IPS-11a (cell line): ENCODE measurements around the gene SDF2.
A peak's percentile ranks its signal among the peaks of the same experiment; 100 is the strongest.
"Not testable (repeated sequence)": the region's sequence is repeated elsewhere in the genome, so short reads cannot be mapped to it uniquely, and the experiment has no call there.

ENCODE experiments used
- H3K4me3 ChIP-seq: one replicate; pipeline ENCODE4 v1.5.1; 2013; ENCODE audit warnings: low read depth, low read length, control low read depth

The SDF2 gene

DNA sequence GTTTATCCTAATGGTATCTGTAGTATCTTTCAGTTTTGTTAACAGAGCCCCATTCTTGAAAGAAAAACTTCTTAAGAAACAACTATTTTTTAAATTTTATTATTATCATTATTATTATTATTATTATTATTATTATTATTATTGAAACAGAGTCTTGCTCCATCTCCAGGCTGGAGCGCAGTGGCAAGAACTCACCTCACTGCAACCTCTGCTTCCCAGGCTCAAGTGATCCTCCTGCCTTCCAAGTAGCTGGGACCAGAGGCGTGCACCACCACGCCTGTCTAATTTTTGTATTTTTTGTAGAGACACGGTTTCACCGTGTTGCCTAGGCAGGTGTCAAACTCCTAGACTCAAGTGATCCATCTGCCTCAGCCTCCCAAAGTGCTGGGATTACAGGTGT, 23.7 kb upstream of the SDF2 start:
- H3K4me3 ChIP-seq = no peak overlapping the region

DNA sequence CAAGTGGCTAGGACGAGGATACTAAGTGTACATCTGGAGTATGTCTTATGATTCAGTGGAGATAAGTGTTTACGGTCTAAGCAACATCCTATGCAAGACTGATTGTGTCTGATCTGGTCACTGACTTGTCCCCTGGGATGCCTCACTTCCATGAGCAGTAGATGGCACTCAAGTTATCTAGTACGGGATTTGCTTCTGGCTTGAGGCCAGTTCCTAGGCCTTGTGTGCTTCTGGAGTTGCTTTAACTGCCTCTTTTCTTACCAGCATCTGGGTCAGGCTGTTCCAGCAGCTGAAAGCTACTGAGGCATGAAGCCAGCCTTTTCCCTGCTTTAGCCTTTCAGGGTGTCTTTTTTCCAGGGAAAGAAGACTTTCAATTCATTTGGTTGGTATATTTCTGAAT, 23.3 kb upstream of the SDF2 start:
- no peak overlapping the region for H3K4me3 ChIP-seq

DNA sequence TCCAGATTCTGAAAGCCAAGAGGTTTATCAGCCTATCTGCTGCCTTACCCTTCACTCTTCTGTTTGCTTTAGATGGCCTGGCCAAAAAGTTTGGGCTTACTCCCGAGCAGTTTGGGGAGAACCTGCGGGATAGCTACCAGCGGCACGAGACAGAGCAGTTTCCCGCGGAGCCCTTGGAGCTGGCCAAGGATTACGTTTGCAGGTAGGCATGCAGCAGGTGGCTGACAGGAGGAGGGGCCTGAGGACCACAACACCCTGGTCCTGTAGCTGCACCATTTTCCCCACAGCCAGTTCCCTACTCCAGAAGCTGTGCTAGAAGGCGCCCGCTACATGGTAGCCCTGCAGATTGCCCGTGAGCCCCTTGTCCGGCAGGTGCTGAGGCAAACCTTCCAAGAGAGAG, 20.9 kb upstream of the SDF2 start:
- H3K4me3 ChIP-seq = no peak overlapping the region

DNA sequence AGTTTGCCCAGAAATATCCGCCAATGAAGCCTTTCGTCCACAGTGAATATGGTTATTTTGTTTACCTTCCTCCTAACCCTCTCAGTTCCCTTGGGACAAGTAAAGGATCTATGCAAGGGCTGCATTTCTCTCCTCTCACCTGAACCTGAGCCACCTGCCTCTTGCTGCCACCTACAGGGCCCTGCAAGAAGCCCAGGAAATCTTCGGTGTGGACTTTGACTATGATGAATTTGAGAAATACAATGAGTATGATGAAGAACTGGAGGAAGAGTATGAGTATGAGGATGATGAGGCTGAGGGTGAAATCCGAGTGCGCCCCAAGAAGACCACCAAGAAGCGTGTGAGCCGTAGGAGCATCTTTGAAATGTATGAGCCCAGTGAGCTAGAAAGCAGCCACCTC, 14.3 kb upstream of the SDF2 start:
- H3K4me3 ChIP-seq = no peak overlapping the region

DNA sequence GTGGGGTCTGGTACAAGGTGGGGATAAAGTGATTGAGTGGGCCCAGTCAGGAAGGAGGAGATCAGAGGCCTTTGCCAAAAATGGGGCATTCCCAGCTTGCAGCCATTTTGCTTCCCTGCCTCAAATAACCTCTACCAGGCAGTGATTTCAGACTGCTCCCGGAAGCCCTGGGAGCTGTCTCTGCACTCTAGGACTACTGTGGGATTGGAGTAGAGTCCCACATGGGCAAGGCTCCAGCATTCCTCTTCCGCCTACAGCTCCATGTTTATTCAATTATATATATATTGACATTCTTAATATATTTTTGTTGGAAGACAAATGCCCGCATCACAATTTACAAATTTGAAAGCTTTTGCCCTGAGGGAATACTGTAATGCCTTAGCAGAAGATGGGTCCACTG, 13.8 kb upstream of the SDF2 start:
- H3K4me3 ChIP-seq = no peak overlapping the region

DNA sequence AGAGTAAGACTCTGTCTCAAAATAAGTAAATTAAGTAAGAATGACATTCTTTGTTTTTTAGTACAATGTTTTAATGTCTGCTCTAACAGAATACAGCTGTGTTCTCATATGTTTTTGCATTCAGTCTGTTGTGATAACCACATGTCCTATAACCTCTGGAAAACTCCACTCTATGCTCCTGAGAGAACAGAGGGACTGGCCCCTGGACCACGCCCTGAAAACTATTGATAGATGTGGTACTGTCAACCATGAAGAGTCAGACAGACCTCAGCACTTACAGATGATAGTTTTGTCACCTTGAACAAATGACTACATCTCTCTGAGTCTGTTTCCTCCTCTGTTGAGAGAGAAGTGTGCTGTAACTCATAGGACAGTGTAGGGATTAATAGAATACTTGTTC, 8.2 kb upstream of the SDF2 start:
- H3K4me3 ChIP-seq = no peak overlapping the region

DNA sequence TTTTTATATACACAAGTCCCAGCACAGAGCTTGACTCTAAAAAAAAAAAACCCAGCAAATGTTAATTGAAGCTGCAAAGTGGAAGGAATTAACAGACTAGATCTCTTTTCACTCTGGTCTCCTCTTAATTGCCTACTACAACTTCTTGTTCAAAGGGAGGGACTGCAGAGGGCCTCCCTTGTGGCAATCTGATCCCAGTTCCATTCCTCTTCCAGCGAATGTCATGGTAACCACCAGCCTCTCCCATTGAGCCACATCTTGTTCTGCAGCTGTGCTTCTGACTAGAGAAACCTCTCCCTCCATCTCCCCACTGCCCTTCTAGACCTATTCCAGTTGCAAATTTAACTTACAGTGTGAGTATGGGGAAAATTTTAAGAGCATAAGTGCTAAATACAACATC, 6.2 kb upstream of the SDF2 start:
- H3K4me3 ChIP-seq = no peak overlapping the region

DNA sequence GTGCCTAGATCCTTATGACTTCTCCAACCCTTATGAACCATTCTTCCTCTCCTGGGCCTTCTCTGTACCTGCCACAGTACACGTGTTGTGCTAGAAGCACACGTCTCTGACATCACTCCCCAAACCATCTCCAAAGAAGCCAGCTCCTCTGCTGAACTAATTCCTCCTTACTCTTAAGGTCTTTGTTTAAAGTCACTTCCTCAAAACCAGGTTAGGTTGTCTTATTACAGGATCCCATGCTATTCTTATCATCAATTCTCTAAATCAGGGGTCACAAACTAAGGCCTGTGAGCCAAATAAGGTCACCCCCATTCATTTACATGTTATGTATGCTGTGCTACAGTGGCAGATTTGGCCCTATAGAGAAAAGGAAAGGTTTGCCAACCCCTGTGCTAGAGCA, 4.3 kb upstream of the SDF2 start:
- no peak overlapping the region for H3K4me3 ChIP-seq

DNA sequence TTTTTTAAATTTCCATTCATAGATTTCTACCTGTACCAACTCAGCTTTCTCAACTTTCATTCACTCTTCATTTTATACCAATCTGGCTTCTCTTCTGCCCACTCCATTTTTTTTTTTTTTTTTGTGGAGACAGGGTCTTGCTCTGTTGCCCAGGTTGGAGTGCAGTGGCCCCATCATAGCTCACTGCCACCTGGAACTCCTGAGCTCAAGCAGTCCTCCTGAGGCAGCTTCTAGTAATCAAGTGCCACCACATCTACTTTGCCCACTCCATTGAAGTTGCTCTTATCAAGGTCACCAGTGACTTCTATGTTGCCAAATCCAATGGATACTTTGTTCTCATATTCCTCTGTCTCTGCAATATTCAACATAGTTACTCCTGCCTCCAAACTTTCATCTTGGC, 2.0 kb upstream of the SDF2 start:
- no peak overlapping the region for H3K4me3 ChIP-seq

DNA sequence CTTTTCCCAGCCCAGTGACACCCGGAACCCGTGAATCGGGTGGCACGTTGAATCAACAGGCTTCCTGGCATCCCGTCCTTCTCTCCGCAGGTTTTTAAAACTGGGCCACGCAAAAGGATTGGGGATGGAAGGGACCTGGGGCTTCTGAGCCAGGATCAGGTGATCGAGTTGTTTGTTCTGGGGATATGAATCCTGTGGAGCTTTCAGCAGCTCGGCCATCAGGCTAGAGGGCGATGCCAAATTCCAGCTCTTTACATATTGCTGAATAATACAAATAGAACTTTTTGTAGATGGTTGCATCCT, 772 bp upstream of the SDF2 start:
- H3K4me3 ChIP-seq = peak overlapping the region; percentile 97

DNA sequence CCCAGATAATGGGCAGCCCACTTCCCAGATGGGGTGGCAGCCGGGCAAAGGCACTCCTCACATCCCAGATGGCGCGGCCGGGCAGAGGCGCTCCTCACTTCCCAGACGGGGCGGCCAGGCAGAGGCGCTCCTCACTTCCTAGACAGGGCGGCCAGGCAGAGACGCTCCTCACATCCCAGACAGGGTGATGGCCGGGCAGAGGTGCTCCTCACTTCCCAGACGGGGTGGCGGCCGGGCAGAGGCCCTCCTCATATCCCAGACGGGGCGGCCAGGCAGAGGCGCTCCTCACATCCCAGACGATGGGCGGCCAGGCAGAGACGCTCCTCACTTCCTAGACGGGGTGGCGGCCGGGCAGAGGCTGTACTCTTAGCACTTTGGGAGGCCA, 2.2 kb downstream of the SDF2 start:
- not testable (repeated sequence) for H3K4me3 ChIP-seq

DNA sequence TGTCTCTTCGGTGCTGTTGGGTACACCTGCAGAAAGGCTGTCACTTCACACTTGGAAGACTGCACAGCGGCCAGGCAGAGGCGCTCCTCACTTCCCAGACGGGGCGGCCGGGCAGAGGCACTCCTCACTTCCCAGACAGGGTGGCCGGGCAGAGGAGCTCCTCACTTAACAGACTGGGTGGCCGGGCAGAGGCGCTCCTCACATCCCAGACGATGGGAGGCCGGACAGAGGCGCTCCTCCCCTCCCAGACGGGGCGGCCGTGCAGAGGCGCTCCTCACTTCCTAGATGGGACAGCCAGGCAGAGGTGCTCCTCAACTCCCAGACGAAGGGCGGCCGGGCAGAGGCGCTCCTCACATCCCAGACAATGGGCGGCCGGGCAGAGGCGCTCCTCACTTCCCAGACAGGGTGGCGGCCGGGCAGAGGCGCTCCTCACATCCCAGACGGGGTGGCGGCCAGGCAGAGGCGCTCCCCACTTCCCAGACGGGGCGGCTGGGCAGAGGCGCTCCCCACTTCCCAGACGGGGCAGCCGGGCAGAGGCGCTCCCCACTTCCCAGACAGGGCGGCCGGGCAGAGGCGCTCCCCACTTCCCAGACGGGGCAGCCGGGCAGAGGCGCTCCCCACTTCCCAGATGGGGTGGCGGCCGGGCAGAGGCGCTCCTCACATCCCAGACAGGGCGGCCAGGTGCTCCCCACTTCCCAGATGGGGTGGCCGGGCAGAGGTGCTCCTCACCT, 2.8 kb downstream of the SDF2 start:
- not testable (repeated sequence) for H3K4me3 ChIP-seq

DNA sequence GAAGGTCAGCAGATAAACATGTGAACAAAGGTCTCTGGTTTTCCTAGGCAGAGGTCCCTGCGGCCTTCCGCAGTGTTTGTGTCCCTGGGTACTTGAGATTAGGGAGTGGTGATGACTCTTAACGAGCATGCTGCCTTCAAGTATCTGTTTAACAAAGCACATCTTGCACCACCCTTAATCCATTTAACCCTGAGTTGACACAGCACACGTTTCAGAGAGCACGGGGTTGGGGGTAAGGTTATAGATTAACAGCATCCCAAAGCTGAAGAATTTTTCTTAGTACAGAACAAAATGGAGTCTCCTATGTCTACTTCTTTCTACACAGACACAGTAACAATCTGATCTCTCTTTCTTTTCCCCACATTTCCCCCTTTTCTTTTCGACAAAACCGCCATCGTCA, 3.4 kb downstream of the SDF2 start:
- not testable (repeated sequence) for H3K4me3 ChIP-seq

DNA sequence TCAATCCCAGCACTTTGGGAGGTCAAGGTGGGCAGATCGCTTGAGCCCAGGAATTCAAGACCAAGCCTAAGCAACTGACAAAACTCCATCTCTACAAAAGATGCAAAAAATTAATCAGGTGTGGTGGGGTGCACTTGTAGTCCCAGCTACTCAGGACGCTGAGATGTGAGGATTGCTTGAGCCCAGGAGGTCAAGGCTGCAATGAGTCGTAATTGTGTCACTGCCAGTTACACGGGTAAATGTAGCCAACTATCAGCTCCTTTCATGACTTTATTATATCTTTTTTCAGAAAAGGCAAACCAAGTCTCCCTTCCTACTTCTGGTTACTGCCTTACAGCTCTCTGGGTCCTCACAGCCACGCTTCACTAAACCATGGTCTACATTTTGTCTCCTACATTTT, 4.0 kb downstream of the SDF2 start:
- H3K4me3 ChIP-seq = no peak overlapping the region

DNA sequence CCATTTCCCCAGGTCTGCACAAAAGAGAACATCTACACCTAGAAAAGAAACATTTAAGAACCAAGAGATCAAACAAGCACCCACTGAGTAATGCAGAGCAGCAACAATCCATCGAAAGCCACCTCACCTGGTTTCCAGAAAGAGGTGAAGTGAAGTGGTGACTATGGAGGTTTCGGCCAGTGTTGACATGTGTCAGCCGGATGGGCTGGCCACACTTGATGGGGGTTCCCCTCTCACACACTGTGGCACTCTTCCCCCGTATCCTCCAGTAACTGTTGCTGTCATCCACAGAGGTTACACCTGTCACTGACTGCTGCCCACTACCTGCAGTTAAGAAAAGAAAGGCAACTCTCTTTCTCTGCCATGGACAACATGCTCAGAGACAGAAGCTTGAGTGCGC, 6.5 kb downstream of the SDF2 start:
- no peak overlapping the region for H3K4me3 ChIP-seq

DNA sequence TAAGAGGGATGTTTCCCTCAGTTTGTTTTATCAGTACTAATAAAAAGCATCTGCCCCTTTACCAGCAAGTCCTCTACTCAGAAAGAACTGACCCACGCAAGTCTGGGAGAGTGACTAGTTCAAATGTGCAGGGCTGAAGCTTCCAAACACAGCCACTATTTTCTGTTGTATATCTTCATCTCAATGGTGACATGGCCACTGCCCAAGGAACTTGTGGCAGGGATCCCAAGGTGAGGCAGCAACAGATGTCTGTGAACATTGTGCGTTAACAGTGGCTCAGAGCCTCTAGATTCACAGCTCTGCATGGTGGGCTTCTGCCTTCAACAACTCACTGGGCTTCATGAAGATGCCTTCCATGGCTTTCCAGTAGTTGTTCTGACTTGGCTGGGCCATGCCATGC, 13.0 kb downstream of the SDF2 start:
- H3K4me3 ChIP-seq = no peak overlapping the region

DNA sequence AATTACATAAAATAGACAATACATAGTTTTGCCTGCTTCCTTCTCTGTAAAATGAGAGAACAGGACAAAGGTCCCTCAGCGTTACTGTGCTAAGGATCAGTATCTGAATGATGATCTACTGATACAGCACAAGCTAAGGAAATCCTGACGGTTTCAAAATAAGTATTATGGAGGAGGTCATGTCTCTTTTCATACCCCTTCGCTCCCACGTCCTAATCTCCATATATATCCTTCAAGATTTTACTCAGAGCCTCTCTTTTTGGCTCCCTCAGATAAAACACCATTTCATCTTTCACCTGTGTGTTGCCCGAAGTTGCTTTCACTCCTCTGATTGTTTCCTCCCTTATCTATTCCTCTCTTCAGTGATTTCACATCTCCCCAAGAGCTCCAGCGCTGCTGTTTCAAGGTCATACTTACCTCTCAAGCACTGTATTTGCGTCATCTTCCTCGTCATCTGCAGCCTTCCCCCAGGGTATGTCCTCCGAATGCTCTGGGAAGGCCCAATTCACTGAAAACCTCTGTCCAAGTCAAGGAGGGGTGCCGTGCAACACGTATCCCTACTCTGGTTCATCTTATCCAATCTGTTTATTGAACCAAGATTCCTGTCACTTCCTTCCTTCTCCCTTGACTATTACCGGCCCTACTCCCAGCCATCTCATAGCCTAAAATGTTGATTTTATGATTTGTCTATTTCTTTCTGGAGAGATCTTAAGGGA, 15.5 kb downstream of the SDF2 start:
- no peak overlapping the region for H3K4me3 ChIP-seq

DNA sequence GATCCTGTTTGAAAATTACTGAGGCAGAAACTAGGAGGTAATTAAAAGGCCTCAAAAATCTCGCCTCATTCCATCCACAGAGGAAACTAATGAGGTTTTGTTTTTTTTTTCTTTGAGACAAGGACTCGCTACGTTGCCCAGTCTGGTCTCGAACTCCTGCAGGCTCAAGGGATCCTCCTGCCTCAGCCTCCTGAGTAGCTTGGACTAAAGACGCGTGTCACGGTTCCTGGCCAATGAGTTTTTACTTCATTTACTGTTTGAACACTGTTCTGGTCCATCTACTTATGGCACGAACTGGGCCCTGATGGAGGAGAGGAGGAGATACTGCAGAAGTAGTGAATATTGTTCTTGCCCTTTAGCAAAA, 16.1 kb downstream of the SDF2 start:
- peak overlapping the region; percentile 65 for H3K4me3 ChIP-seq

DNA sequence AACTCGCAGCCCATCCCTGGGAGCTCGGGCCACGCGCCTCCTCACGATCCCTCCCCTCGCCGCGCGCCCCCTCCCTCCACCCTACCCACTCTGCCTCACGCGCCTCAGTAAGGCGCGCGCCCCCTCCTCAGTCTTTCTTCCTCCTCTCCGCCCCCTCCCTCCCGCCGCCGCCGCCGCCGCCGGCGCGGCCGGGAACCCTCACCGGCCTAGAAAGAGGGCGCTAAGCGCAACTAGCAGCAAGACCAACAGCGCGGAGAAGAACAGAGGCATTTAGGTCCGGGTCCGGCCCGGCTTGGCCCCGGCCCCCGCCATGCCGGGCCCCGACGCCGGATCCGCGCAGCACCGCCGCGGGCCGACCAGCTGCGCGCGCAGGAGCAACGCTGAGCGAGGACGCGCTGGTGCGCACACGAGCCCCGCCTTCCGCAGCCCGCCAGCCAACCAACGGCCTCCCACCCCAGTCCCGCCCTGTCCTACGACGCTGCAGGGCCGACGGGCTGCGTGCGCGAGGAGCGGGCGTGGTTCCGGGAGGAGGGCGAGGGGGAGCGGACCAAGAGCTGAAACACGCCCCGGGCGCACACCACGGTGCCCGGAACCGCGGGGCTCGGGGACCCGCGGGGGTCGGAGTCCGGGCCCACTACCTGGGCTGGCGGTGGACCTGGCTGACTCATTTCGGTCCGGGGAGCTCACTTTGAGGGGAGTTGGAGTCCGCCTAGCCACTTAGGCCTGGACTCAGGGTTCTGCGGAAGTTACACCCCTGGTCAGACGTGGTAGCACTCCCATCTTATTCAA, 16.7 kb downstream of the SDF2 start, which contains the start of gene BLTP2:
Gene BLTP2 (minus strand): TSS at position 372 of the 789 bp plus-strand sequence. CDS start 102 bp downstream, at position 270.
- peak within 1 kb of the TSS; percentile 97 for H3K4me3 ChIP-seq

DNA sequence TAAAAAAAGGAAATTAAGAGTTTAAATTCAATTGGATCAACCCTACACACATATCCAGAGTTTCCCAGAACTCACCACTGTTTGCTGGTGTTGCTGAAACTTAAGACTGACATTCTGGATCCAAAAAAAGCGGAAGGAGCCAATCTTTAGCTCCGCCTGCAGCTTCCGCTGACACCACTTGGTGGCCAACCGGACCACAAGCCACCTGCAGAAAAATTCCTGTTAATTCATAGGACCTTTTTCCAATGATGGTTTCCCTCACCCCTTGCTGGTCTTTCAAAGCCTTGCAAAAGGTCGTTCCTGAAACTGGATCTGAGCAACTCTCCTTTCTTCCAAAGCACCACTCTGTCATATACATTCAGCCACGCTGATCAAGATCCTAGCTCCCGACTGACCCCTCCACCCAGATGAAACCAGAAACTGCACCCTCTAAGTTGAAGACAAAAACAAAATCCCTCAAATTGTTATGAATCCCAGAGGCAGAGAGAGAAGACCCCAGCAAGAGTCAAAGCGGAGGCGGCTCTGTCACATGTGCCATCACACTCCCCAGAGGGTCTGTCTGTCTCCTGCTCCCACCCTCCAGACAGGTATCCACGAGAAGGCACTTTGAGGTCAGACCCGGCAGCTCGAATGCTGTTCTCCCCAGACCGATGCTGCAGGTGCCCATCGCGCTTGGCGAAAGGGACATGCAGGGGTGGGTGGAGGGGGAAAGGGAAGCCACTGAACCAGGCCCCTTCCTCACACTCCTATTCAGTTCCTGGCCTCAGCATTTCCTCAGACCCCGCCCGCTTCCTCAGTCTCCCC, 17.5 kb downstream of the SDF2 start:
- peak overlapping the region; percentile 97 for H3K4me3 ChIP-seq

DNA sequence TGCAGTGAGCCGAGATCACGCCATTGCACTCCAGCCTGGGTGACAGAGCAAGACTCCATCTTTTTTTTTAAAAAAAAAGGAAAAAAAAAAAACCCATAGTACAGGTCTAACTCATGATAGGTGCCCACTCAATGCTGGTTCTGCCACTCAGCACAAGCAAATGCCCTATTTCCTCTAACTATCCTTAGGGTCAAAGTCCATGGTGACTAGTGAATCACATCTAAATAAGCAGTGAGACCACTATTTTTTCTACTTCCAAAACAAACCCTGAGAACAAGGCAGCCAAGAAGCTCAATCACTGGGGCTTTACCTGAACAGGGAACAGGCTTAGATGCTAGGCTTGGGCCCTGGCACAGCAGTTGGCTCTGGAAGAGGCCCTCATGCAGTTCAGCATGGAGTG, 20.1 kb downstream of the SDF2 start:
- H3K4me3 ChIP-seq = no peak overlapping the region
